KBM-7 (cell line): Measurements from ENCODE around the gene GTF3C4.
"Not testable (repeated sequence)": the region's sequence is repeated elsewhere in the genome, so short reads cannot be mapped to it uniquely, and the experiment has no call there.

Source experiments
- DNase-seq: peaks from one replicate; pipeline ENCODE4 v3.0.0-alpha.2; 2015
- in situ Hi-C: fragments of 300-500 bp; cut with MboI; formaldehyde crosslinking; loops from 2 replicates; pipeline ENCODE4 v1.14.3; 2020; ENCODE audit warnings: low sequenced_read_pairs, low pct_unique_long_range_greater_than_20kb, mixed read lengths

Gene GTF3C4

DNA sequence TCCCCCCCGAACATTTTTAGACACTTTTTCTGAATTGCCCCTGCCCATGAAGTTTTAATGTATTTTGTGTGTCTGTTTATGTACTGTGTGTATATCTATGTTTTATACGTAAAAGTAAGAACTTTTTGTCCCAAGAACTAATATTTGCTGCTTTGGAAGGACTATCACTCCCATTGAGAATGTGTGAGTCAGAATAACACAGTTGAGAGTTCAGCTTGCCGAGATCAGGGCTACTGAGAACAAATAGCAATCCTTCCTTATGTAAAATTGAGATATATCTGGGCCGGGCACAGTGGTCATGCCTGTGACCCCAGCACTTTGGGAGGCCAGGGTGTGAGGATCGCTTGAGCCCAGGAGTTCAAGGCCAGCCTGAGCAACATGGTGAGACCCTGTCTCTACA is 11.3 kb downstream of the GTF3C4 start:
- in situ Hi-C loops: no loop called here
- DNase-seq: no peak

DNA sequence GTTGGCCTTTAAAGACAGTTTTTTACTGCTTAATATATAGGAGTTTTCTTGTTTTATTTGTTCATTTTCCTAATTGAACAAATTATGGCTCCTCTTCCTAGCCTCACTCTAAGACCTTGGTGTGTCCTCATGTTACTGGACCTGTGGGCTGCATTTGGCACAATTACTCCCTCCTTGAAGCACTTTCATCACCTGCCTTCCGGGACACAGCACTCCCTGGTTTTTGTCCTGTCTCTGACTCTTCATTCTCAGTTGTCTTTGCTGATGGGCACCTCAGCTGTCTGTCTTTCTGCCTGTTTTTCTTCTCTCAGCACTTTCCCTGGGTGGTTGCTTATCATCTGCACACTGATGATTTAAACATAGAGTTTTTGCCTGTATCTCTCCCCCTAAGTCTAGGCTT is 13.6 kb downstream of the GTF3C4 start:
- DNase-seq: no peak
- in situ Hi-C loops: no loop called here

GRCh38 chr9:132690696-132691095 is 20.4 kb downstream of the GTF3C4 start:
- no peak for DNase-seq
- in situ Hi-C loops: no loop called here

GRCh38 chr9:132694144-132694543 is 23.9 kb downstream of the GTF3C4 start:
- DNase-seq: peak; percentile 54
- in situ Hi-C loops: no loop called here

GRCh38 chr9:132697230-132697629 is 27.0 kb downstream of the GTF3C4 start:
- in situ Hi-C loops: no loop called here
- DNase-seq: no peak

DNA sequence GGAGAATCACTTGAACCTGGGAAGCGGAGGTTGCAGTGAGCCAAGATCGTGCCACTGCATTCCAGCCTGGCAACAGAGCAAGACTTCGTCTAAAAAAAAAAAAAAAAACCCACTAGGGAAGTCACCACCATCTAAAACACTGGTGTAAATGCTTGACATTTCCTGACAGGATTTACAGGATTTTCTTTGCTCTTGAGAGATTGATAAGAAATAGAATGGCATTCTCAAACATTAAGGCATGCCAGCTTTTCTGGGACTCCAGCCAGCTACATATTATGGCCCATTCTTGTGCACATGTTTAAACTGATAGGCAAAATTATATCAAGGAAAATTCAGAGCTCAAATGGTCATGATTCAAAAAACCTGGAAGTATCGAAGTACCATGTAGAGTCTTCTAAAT is 28.7 kb downstream of the GTF3C4 start:
- in situ Hi-C loops: no loop called here
- no peak for DNase-seq

GRCh38 chr9:132699956-132700355 is 29.7 kb downstream of the GTF3C4 start:
- no peak for DNase-seq

DNA sequence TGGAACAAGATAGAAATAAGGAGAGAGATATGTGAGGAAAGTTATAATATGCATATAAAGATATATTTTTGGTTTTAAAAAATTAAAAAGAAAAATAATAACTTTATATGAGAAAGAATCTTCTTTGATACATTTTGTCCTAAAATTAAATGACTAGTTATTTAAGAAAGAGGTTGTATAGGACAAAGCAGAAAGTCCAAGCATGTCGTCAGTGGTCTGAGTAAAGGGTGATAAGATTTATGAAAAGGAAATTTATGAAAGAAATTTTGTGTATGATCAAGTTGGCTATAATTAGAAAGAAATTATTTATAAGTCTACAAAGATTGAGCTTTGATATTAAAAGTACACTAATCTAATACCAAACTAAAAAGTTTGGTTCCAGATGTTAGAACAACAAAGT is 32.0 kb downstream of the GTF3C4 start:
- in situ Hi-C loops: no loop called here
- no peak for DNase-seq

More at GRCh38 chr9:132699956-132700355, 29.7 kb downstream of the GTF3C4 start:
- in situ Hi-C loops: no loop called here

DNA sequence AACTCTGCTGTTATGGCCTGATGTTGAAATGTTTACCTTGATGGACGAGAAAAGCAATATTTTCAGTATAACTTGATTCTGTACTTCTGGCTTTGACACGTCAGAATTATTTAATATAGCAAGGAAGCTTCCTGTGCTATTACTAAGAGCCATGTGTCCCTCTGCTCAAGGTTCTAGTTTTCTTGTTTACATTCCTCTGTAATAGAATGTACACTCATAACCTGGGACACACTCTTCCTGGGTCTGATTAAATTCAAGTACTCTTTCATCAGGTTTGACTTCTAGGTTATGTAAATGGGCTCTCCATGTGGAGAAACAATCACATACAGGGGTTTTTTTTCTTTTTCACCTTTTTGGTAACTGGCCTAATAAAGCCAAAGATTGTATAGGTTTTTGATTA is 33.1 kb downstream of the GTF3C4 start:
- in situ Hi-C loops: no loop called here
- DNase-seq: no peak

DNA sequence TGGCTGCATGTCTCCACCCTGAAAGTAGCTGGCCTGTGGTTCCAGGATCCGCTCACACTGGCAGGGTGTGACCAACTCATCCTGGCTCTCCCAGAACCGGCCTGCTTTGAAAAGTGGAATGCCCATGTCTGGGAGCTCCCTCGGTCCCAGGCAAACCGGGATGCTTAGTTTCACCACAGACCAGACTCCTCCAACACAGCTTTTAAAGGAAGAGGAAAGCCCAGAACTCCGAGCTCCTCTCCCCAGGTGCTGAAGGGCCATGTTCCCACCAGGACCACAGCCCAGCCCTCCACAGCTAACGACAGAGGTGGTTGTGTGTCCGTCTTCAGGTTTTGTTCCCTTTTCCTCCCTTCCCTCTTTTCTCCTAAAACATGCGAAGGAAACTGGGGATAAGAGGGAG is 38.0 kb downstream of the GTF3C4 start:
- DNase-seq: no peak
- in situ Hi-C loops: no loop called here

DNA sequence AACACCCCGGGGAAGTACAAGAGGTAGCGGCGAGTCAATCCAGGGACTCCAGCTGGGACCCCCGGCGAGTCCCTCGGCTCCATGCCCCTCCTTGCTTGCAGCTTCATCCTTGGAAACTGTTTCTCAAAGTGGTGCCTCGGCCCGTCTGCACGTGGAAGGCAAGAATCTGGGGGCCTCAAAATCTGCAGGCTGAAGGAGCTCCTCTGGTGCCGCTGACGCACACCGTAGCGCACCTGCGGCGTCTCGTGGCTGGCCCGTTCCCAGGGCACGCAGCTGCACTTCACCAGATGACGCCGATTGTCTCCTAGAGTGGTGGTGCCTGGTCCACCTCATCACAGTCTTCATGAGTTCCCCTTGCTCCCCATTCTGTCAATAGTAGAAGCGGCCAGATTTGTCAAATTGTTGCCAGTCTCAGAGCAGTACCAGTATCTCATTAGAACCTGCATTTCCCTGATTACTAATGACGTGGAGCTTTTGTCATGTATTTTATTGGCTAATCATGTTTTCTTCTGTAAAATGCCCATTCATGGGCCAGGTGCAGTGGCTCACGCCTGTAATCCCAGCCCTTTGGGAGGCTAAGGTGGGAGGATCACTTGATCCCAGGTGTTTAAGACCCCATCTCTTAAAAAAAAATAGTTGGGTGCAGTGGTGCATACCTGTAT is 38.6 kb downstream of the GTF3C4 start:
- no peak for DNase-seq
- in situ Hi-C loops: no loop called here

DNA sequence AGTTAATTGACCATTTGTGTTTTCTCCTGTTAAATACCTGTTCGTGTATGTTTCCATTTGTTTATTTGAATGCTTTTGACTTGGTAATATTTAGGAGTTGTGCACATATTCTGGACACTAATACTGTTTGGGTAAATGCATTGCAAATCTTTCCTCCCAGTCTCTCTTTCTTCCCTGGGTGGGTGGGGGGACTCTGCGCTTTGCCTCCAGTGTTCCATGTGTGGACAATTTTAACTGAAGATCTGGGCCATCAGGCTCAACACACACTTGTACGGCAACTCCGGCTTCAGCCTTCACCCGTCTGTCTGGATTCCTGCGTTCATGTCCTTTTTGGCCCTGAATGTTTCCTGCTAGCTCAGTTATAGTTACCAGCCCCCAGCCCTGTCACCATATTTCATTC is 40.1 kb downstream of the GTF3C4 start:
- DNase-seq: no peak
- in situ Hi-C loops: no loop called here

GRCh38 chr9:132711152-132711551 is 40.9 kb downstream of the GTF3C4 start:
- in situ Hi-C loops, DNase-seq: not testable (repeated sequence)

DNA sequence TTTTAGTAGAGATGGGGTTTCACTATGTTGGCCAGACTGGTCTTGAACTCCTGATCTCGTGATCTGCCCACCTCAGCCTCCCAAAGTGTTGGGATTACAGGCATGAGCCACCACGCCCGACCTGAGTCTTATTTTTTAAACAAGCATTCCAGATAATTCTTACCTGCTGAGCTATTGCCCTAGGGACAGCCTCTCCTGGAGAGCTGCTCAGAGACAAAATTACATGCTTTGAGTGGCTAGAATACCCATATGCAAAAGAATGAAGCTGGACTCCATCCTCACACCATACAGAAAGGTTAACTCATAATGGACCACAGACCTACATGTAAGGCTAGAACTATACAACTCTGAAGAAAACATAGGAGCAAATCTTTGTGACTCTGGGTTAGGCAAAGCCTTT is 41.6 kb downstream of the GTF3C4 start:
- DNase-seq: no peak
- in situ Hi-C loops: no loop called here

GRCh38 chr9:132712753-132713152 is 42.5 kb downstream of the GTF3C4 start:
- in situ Hi-C loops: no loop called here
- DNase-seq: no peak

DNA sequence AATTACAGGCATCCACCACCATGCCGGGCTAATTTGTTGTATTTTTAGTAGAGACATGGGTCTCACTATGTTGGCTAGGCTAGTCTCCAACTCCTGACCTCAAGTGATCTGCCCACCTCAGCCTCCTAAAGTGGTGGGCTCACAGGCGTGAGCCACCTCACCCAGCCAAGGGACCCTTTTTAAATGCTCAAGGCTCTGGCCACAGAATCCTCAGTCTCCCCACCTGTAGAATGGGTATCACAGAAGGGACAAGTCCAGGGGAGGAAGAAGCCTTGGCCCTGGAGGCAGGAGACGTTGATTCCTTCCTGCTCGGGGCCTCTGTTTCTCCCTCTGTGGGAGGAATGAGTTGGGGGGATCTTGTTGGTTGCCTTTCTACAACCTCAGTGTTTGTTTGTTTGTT is 45.7 kb downstream of the GTF3C4 start:
- DNase-seq: no peak
- in situ Hi-C loops: no loop called here

DNA sequence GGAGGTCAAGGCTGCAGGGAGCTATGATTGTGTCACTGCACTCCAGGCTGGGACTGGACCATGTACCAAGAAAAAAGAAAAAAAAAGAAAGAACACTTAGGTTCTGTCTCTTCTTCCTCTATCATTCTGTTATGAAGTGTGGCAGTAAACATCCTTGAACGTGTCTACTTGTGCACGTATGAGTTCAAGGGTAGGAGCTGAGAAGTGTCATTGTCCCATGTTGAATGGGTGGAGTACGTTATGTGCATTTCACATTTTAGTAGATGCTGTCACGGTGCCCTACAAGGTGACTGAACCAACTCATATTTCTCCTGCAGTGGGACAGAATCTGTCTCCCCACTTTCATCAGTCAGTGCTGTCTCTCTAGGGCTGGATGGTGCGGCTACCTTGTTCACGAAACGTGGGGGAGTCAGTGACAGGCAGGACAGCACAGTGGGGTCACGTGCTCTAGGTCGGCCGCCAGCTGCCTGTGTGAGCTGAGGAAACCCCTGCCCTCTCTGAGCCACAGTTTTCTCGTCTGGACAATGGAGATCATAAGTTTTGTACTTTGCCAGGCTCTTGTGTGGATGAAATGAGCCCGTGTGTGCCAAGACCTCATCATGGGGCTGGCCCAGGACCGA is 47.2 kb downstream of the GTF3C4 start:
- no peak for DNase-seq
- in situ Hi-C loops: no loop called here

- peak; percentile 8 for DNase-seq
- in situ Hi-C loops: not testable (repeated sequence)
Observed at GRCh38 chr9:132718381-132718928, 48.2 kb downstream of the GTF3C4 start.

DNA sequence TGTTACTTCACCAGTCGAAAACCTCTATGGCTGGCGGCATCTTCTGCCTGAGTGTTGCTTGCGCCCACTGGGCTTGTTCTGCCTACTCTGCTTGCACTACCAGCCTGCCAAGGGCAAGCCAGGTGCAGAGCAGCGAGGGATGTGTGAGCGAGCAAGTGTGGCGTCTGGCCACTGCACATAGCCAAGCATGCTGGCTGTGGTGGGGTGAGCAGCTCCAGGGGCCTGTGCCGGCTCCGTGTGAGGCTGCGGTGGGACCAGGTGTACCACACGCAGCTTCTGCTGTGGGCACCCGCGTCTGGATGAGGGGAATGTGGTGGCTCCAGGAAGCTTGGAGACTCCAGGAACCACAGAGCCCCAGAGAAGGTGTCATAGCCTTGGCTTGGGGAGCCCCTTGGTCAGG is 51.4 kb downstream of the GTF3C4 start:
- no peak for DNase-seq
- in situ Hi-C loops: no loop called here

GRCh38 chr9:132722564-132723065 is 52.4 kb downstream of the GTF3C4 start:
- in situ Hi-C loops: no loop called here
- no peak for DNase-seq

GRCh38 chr9:132723809-132724208 is 53.5 kb downstream of the GTF3C4 start:
- no peak for DNase-seq
- in situ Hi-C loops: no loop called here
